ENCODE results near the gene MAS1L.
"Not testable (repeated sequence)": the region's sequence is repeated elsewhere in the genome, so short reads cannot be mapped to it uniquely, and the experiment has no call there.

The MAS1L gene

GRCh38 chr6:29479560-29479959 is 8.2 kb downstream of the MAS1L start:
- no peak for DNase-seq (ENCODE audit: low spot score)

GRCh38 chr6:29478740-29479139 is 9.0 kb downstream of the MAS1L start:
- no peak for DNase-seq (ENCODE audit: low spot score)

- DNase-seq (ENCODE audit: low spot score), result no peak
Observed at GRCh38 chr6:29477923-29478450, 9.8 kb downstream of the MAS1L start.

- no peak for DNase-seq (ENCODE audit: low spot score)
Observed at GRCh38 chr6:29474996-29475395, 12.8 kb downstream of the MAS1L start.

- no peak for DNase-seq (ENCODE audit: low spot score)
Observed at GRCh38 chr6:29466241-29466640, 21.5 kb downstream of the MAS1L start.

- DNase-seq (ENCODE audit: low spot score), result no peak
Observed at GRCh38 chr6:29465801-29466200, 22.0 kb downstream of the MAS1L start.

GRCh38 chr6:29465279-29465678 is 22.5 kb downstream of the MAS1L start:
- DNase-seq (ENCODE audit: low spot score), result no peak

GRCh38 chr6:29462022-29462421 is 25.7 kb downstream of the MAS1L start:
- DNase-seq (ENCODE audit: low spot score), result no peak

GRCh38 chr6:29461021-29461814 is 26.5 kb downstream of the MAS1L start:
- DNase-seq (ENCODE audit: low spot score), result no peak

GRCh38 chr6:29456971-29457370 is 30.8 kb downstream of the MAS1L start, which contains the start of the genes OR11A1 and OR2H1:
TSS of gene OR11A1 (minus strand) at chr6:29457071. CDS start at chr6:29427641, 29,430 bp downstream.
TSS of gene OR2H1 (plus strand) at chr6:29457155. CDS start at chr6:29461770, 4,615 bp downstream.
- no peak for DNase-seq (ENCODE audit: low spot score)

GRCh38 chr6:29451471-29452193 is 36.1 kb downstream of the MAS1L start:
- DNase-seq (ENCODE audit: low spot score), result no peak

GRCh38 chr6:29447670-29448069 is 40.1 kb downstream of the MAS1L start:
- no peak for DNase-seq (ENCODE audit: low spot score)

- DNase-seq (ENCODE audit: low spot score), result not testable (repeated sequence)
Observed at GRCh38 chr6:29444031-29444430, 43.7 kb downstream of the MAS1L start.

GRCh38 chr6:29442719-29443118 is 45.0 kb downstream of the MAS1L start:
- no peak for DNase-seq (ENCODE audit: low spot score)

GRCh38 chr6:29439006-29439405 is 48.8 kb downstream of the MAS1L start, which contains the start of gene OR10C1:
TSS of gene OR10C1 (plus strand) at chr6:29439306. CDS start at chr6:29440016, 710 bp downstream.
- DNase-seq (ENCODE audit: low spot score), result no peak

GRCh38 chr6:29436730-29437129 is 51.0 kb downstream of the MAS1L start:
- not testable (repeated sequence) for DNase-seq (ENCODE audit: low spot score)
